ENCODE results near the gene CLDN2. TPM values are rescaled to one million over a fixed set of nuclear protein-coding genes. Genes with fewer than 3 reads are reported as not detected.

Gene CLDN2
- polyA plus RNA-seq, 1 of the 3 experiments (the other 2 are of a cell fraction), result 0.36 TPM

- Histone ChIP-seq H2AFZ (ENCODE audit: low read depth) (no peak overlapping the region), H4K20me1 (ENCODE audit: insufficient read depth) (no peaks in the 10 kb centered on the region), H3K36me3 (replicated peaks in 1 of 2; ENCODE audit: control insufficient read depth in 1 of 2, insufficient read depth in 2 of 2, low read length in 1 of 2) (peaks cover 0 to 4% of the 10 kb centered on the region in 2 experiments), H3K4me3 (ENCODE audit: low read depth in 2 of 2, low read length in 1 of 2) (no peak overlapping the region), H3K4me1 (ENCODE audit: control insufficient read depth in 1 of 2, insufficient read depth in 2 of 2, low read depth in 1 of 2, low read length in 1 of 2) (no peaks in the 10 kb centered on the region), H3K4me2 (no peak overlapping the region), H3K9me2 (no peaks in the 10 kb centered on the region), H3F3A (replicated peaks; ENCODE audit: insufficient read depth) (no peaks in the 10 kb centered on the region), H3K9ac (no peak overlapping the region), H3K9me3 (no peaks in the 10 kb centered on the region), H3K27me3 (ENCODE audit: insufficient read depth) (no peaks in the 10 kb centered on the region), H3K79me2 (ENCODE audit: insufficient read depth) (no peaks in the 10 kb centered on the region), H3K27ac (ENCODE audit: low read depth in 2 of 2, low read length in 1 of 2) (no peak overlapping the region)
- DNase-seq, result no peak
- ChIA-PET CTCF (interaction anchor here (0.7 to 1.5 kb wide), 3 partner anchors 12 to 110 kb away, joined by 3 to 4 read pairs (median 3); no protein-coding TSS in a partner anchor), POLR2A (no interaction called here)
- 43% methylated on average over 5 of the region's 5 CpGs for WGBS (ENCODE audit: low lambda C conversion rate)
- TF ChIP-seq IRF3 (IDR thresholded peaks at IDR 0.05; ENCODE audit: low read depth, low read length), result no peak
- TF ChIP-seq REST (IDR thresholded peaks at IDR 0.05; ENCODE audit: low read depth, low read length), result no peak
- TF ChIP-seq MAX (IDR thresholded peaks at IDR 0.05; ENCODE audit: low read depth), result no peak
- TF ChIP-seq EZH2phosphoT487 (IDR thresholded peaks at IDR 0.05; ENCODE audit: borderline replicate concordance, low read depth), result no peak
Measured at GRCh38 chrX:106973433-106974149, 53.4 kb downstream of the CLDN2 start.

GRCh38 chrX:106976416-106976815, 56.2 kb downstream of the CLDN2 start:
- 64% methylated on average over 3 of the region's 3 CpGs for WGBS (ENCODE audit: low lambda C conversion rate)
- peaks cover 0 to 4% of the 10 kb centered on the region in 2 experiments for H3K36me3 ChIP-seq (replicated peaks in 1 of 2; ENCODE audit: control insufficient read depth in 1 of 2, insufficient read depth in 2 of 2, low read length in 1 of 2)
- no peaks in the 10 kb centered on the region for H3K27me3 ChIP-seq (ENCODE audit: insufficient read depth)
- no peaks in the 10 kb centered on the region for H4K20me1 ChIP-seq (ENCODE audit: insufficient read depth)
- no peaks in the 10 kb centered on the region for H3F3A ChIP-seq (replicated peaks; ENCODE audit: insufficient read depth)
- no peak for DNase-seq
- POLR2A ChIA-PET, result no interaction called here
- no peaks in the 10 kb centered on the region for H3K9me2 ChIP-seq
- TF ChIP-seq NRF1 (IDR thresholded peaks at IDR 0.05; ENCODE audit: low read depth, low read length) (no peak), EP300 (IDR thresholded peaks at IDR 0.05; ENCODE audit: borderline replicate concordance in 1 of 2, low read depth in 1 of 2, low read length in 1 of 2) (no peak), PBX3 (IDR thresholded peaks at IDR 0.05) (no peak), FOXM1 (IDR thresholded peaks at IDR 0.05; ENCODE audit: low read depth) (no peak)
- CTCF ChIA-PET, result no interaction called here
- no peak overlapping the region for H3K4me2 ChIP-seq
- H3K27ac ChIP-seq (ENCODE audit: low read depth in 2 of 2, low read length in 1 of 2), result no peak overlapping the region
- no peak overlapping the region for H2AFZ ChIP-seq (ENCODE audit: low read depth)
- no peaks in the 10 kb centered on the region for H3K9me3 ChIP-seq
- H3K9ac ChIP-seq, result no peak overlapping the region
- H3K4me3 ChIP-seq (ENCODE audit: low read depth in 2 of 2, low read length in 1 of 2), result no peak overlapping the region
- no peaks in the 10 kb centered on the region for H3K4me1 ChIP-seq (ENCODE audit: control insufficient read depth in 1 of 2, insufficient read depth in 2 of 2, low read depth in 1 of 2, low read length in 1 of 2)
- H3K79me2 ChIP-seq (ENCODE audit: insufficient read depth), result no peaks in the 10 kb centered on the region

Other genes with a start within 250 kb of the CLDN2 start
- gene RNF128, start 193.7 kb upstream of the CLDN2 start, polyA plus RNA-seq (2012; rRNA removed), result not detected in 2 replicates
- 0.03 and 0.08 TPM in 2 replicates for gene TBC1D8B, start 117.7 kb upstream of the CLDN2 start, polyA plus RNA-seq (2012; rRNA removed)
- 0.08 TPM in 1 of 2 replicates, not detected in the other for gene RIPPLY1, start 17.1 kb upstream of the CLDN2 start, polyA plus RNA-seq (2012; rRNA removed)
- 12.5 and 13.7 TPM in 2 replicates for gene MORC4, start 79.8 kb downstream of the CLDN2 start, polyA plus RNA-seq (2012; rRNA removed)
- gene RBM41, start 198.4 kb downstream of the CLDN2 start, polyA plus RNA-seq (2012; rRNA removed), result 4.2 and 6.4 TPM in 2 replicates

All from SK-N-SH (cell line).